GM20431 (cell line): Measurements from ENCODE around the gene JPH3.

Experiments used
- in situ Hi-C: fragments of 300-500 bp; cut with MseI, MboI; formaldehyde crosslinking; loops from one replicate; pipeline ENCODE4 v1.15.0; 2020; ENCODE audit warnings: low sequenced_read_pairs; ENCODE audit not compliant: unreplicated experiment

Gene JPH3

DNA sequence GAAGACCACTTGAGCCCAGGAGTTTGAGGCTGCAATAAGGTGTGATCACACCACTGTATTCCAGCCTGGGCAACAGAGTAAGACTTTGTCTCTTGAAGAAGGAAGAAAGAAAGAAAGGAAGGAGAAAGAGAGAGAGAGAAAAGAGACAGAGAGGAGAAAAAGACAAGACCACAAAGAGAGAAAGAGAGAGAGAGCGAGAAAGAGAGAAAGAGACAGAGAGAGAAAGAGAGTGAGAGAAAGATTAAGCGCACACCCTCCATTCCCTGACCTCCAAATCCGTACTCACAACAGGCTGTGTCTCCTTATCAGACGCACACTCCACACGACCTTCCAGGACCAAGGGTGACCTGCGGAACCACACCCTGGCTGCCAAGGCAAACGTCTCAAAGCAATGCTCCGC, 143.9 kb downstream of the JPH3 start:
- in situ Hi-C loops, result no loop called here
